ENCODE results near the gene CIRBP. TPM values are rescaled to one million over a fixed set of nuclear protein-coding genes. Genes with fewer than 3 reads are reported as not detected.

Gene CIRBP
- total and polyA plus RNA-seq, 2 of the 13 experiments (the other 11 are each of a cell fraction or from before 2014, with no cell fraction given), result 133 to 140 TPM

GRCh38 chr19:1264801-1265614 lies 4.1 kb upstream of the CIRBP start (continued):
- no peak for TF ChIP-seq USF2 (IDR thresholded peaks at IDR 0.05; ENCODE audit: low read depth, low read length)
- TF ChIP-seq USF2 (CRISPR knock-in tag; IDR thresholded peaks at IDR 0.05; ENCODE audit: borderline replicate concordance), result no peak

- Histone ChIP-seq H3K27ac (ENCODE audit: extremely low read length, insufficient read depth, low read length) (peak overlapping the region; percentile 82), H4K20me1 (ENCODE audit: insufficient read depth, low read length) (peaks cover 12% of the 10 kb centered on the region; the same call in 1 of the 2 replicates), H3K4me2 (ENCODE audit: low read depth, low read length) (peak overlapping the region; percentile 92), H3K36me3 (replicated peaks in 1 of 2; ENCODE audit: control insufficient read depth in 1 of 2, insufficient read depth in 2 of 2, low read length in 2 of 2) (peaks cover 0 to 2% of the 10 kb centered on the region in 2 experiments; a peak in 1 of 5 replicates), H3K4me3 (replicated peaks in 1 of 3; ENCODE audit: insufficient read depth in 1 of 3, low read depth in 2 of 3, low read length in 3 of 3) (peak overlapping the region; percentile 67 to 90 (median 72)), H3K79me2 (ENCODE audit: insufficient read depth, low read length) (peaks cover 18% of the 10 kb centered on the region), H3K27me3 (ENCODE audit: control insufficient read depth in 1 of 2, insufficient read depth in 2 of 2, low read length in 2 of 2) (no peaks in the 10 kb centered on the region), H3K4me1 (ENCODE audit: insufficient read depth, low read length) (peaks cover 67% of the 10 kb centered on the region), H3K9me3 (ENCODE audit: low read length) (no peaks in the 10 kb centered on the region), H3K9ac (ENCODE audit: insufficient read depth, low read depth, low read length) (peak overlapping the region; percentile 73), H2AFZ (ENCODE audit: low read length) (no peak overlapping the region)
- DNase-seq (ENCODE audit: low spot score), result no peak
- ChIA-PET CTCF (ENCODE audit: low intra/inter-chr PET ratio, low total read pairs) (interaction anchor here (3.8 kb wide), 1 partner anchor 22 kb away, joined by 60 read pairs; no protein-coding TSS in a partner anchor), POLR2A (interaction anchor here (0.6 to 12.8 kb wide), 5 partner anchors 8 to 237 kb away, joined by 3 to 668 read pairs (median 24); partner anchors contain the start of genes ATP5F1D, FAM174C and MIDN)
- ATAC-seq, result peak; percentile 1
- 2% methylated on average over 6 of the region's 28 CpGs for WGBS (ENCODE audit: low lambda C conversion rate)
- FAIRE-seq, result no peak
- BruUV-seq (replicated peaks), result no TSS peak
- intact Hi-C loops (cut with micrococcal nuclease; ENCODE audit: unreplicated experiment) (loop anchor here (1.0 kb wide), 1 partner anchor 19 kb away; no protein-coding TSS in a partner anchor), in situ Hi-C loops (cut with HindIII; ENCODE audit: extremely low pct_ligation_motif_present, low pct_unique_long_range_greater_than_20kb) (no loop called here)
- TF ChIP-seq ZSCAN30 (CRISPR knock-in tag; IDR thresholded peaks at IDR 0.05) (no peak), ZIK1 (CRISPR knock-in tag; IDR thresholded peaks at IDR 0.05; ENCODE audit: borderline replicate concordance, low read depth) (0 out of 2 replicates have a peak, but pooled peaks have one; percentile 21), ZNF615 (CRISPR knock-in tag; IDR thresholded peaks at IDR 0.05; ENCODE audit: borderline replicate concordance) (no peak), ARHGAP35 (CRISPR knock-in tag; IDR thresholded peaks at IDR 0.05; ENCODE audit: borderline replicate concordance) (no peak), NFIC (IDR thresholded peaks at IDR 0.05; ENCODE audit: low read length) (no peak), TEAD2 (CRISPR knock-in tag; IDR thresholded peaks at IDR 0.05) (no peak), IRF1 (CRISPR knock-in tag; IDR thresholded peaks at IDR 0.05; ENCODE audit: low read depth) (no peak), ZFYVE20 (CRISPR knock-in tag; IDR thresholded peaks at IDR 0.05; ENCODE audit: borderline replicate concordance, low read depth) (no peak)
- TF ChIP-seq, protein P1, sequence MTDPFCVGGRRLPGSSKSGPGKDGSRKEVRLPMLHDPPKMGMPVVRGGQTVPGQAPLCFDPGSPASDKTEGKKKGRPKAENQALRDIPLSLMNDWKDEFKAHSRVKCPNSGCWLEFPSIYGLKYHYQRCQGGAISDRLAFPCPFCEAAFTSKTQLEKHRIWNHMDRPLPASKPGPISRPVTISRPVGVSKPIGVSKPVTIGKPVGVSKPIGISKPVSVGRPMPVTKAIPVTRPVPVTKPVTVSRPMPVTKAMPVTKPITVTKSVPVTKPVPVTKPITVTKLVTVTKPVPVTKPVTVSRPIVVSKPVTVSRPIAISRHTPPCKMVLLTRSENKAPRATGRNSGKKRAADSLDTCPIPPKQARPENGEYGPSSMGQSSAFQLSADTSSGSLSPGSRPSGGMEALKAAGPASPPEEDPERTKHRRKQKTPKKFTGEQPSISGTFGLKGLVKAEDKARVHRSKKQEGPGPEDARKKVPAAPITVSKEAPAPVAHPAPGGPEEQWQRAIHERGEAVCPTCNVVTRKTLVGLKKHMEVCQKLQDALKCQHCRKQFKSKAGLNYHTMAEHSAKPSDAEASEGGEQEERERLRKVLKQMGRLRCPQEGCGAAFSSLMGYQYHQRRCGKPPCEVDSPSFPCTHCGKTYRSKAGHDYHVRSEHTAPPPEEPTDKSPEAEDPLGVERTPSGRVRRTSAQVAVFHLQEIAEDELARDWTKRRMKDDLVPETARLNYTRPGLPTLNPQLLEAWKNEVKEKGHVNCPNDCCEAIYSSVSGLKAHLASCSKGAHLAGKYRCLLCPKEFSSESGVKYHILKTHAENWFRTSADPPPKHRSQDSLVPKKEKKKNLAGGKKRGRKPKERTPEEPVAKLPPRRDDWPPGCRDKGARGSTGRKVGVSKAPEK (CRISPR knock-in tag; IDR thresholded peaks at IDR 0.05; ENCODE audit: borderline replicate concordance), result no peak
- TF ChIP-seq, protein P2, sequence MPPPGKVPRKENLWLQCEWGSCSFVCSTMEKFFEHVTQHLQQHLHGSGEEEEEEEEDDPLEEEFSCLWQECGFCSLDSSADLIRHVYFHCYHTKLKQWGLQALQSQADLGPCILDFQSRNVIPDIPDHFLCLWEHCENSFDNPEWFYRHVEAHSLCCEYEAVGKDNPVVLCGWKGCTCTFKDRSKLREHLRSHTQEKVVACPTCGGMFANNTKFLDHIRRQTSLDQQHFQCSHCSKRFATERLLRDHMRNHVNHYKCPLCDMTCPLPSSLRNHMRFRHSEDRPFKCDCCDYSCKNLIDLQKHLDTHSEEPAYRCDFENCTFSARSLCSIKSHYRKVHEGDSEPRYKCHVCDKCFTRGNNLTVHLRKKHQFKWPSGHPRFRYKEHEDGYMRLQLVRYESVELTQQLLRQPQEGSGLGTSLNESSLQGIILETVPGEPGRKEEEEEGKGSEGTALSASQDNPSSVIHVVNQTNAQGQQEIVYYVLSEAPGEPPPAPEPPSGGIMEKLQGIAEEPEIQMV (CRISPR knock-in tag; IDR thresholded peaks at IDR 0.05; ENCODE audit: low read depth), result no peak
Observed at GRCh38 chr19:1265615-1266128, 3.5 kb upstream of the CIRBP start.

Data from HepG2 (cell line).